ENCODE data around the gene TMEM59L. TPM values are rescaled to one million over a fixed set of nuclear protein-coding genes. Genes with fewer than 3 reads are reported as not detected.

Gene TMEM59L
- total and polyA plus RNA-seq, 2 donors (not counting 1 experiment from before 2014, with no cell fraction given): not detected

GRCh38 chr19:18603958-18604819 lies 8.5 kb upstream of the TMEM59L start:
- peak; percentile 54 for TF ChIP-seq EZH2 (IDR thresholded peaks at IDR 0.05; ENCODE audit: borderline replicate concordance, insufficient read depth, low read depth, low read length, poor library complexity, severe bottlenecking)
- TF ChIP-seq CTCF (IDR thresholded peaks at IDR 0.05): no peak
- H4K20me1 ChIP-seq (ENCODE audit: control insufficient read depth, insufficient read depth, low read length, poor library complexity, severe bottlenecking): no peaks in the 10 kb centered on the region
- ChIA-PET CTCF (interaction anchor here (2.0 kb wide), 1 partner anchor 9 kb away, joined by 6 read pairs; the partner anchor contains the start of gene TMEM59L), POLR2A (interaction anchor here (0.6 kb wide), 1 partner anchor 14 kb away, joined by 3 read pairs; no protein-coding TSS in a partner anchor)
- no peaks in the 10 kb centered on the region for H3K79me2 ChIP-seq (ENCODE audit: control insufficient read depth, insufficient read depth, low read length)
- H3K36me3 ChIP-seq (replicated peaks in 1 of 2; ENCODE audit: control extremely low read depth in 1 of 2, control insufficient read depth in 1 of 2, extremely low read depth in 1 of 2, insufficient read depth in 2 of 2, low read length in 1 of 2): no peaks in the 10 kb centered on the region
- H3K27me3 Mint-ChIP-seq: peaks cover 40% of the 10 kb centered on the region
- H3K4me3 Mint-ChIP-seq: no peak overlapping the region
- H3K27ac Mint-ChIP-seq: no peak overlapping the region
- no peak overlapping the region for H3K27ac ChIP-seq (ENCODE audit: low read length in 2 of 2)
- 8% methylated on average over 13 of the region's 26 CpGs for WGBS (ENCODE audit: insufficient coverage)
- peaks cover 0 to 69% (median 41%) of the 10 kb centered on the region in 4 experiments for H3K27me3 ChIP-seq (replicated peaks in 1 of 4; ENCODE audit: control extremely low read depth in 1 of 4, control insufficient read depth in 3 of 4, insufficient read depth in 4 of 4, low read length in 3 of 4)
- peaks cover 0 to 11% (median 0%) of the 10 kb centered on the region in 3 donors for H3K9me3 ChIP-seq (ENCODE audit: control extremely low read depth in 1 of 3, control insufficient read depth in 2 of 3, insufficient read depth in 1 of 3, low read length in 2 of 3)
- H3K4me1 ChIP-seq (ENCODE audit: control insufficient read depth in 2 of 2, insufficient read depth in 2 of 2, low read length in 2 of 2): peaks cover 29 to 31% of the 10 kb centered on the region in 2 donors
- no peak for DNase-seq
- peaks cover 23% of the 10 kb centered on the region for H3K4me1 Mint-ChIP-seq
- no peaks in the 10 kb centered on the region for H3K9me3 Mint-ChIP-seq (ENCODE audit: insufficient read depth)
- intact Hi-C loops (cut with micrococcal nuclease): no loop called here
- H3K9ac ChIP-seq (ENCODE audit: low read length): no peak overlapping the region
- no peak overlapping the region for H2AFZ ChIP-seq (ENCODE audit: insufficient read depth, low read depth, low read length, poor library complexity, severe bottlenecking)
- no peak for ATAC-seq (ENCODE audit: low read depth)
- H3K4me2 ChIP-seq (replicated peaks; ENCODE audit: low read depth, low read length, poor library complexity, severe bottlenecking): no peak overlapping the region
- no peak overlapping the region for H3K4me3 ChIP-seq (ENCODE audit: control extremely low read depth in 1 of 5, extremely low read depth in 1 of 5, insufficient read depth in 1 of 5, low read depth in 2 of 5, low read length in 4 of 5)

DNA sequence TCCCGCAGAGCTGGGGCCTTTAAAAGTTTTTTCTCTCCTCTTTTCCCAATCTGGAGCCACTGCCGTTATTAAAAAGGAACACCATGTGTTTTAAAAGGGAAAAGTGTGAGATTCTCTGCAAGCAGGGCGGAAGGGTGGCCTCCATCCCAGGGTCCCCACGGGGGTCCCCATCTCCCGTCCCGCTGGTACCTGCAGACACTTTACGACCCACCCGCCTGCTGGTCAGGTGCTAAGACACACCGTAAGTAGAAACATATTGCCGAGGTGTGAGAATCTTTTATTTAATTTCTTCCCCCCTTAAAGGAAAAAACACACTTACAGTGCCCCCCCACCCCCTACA lies 7.9 kb upstream of the TMEM59L start:
- DNase-seq (no peak), ATAC-seq (ENCODE audit: low read depth) (no peak)
- H3K4me2 ChIP-seq (replicated peaks; ENCODE audit: low read depth, low read length, poor library complexity, severe bottlenecking): no peak overlapping the region
- Mint-ChIP-seq H3K4me1 (peaks cover 23% of the 10 kb centered on the region), H3K27ac (no peak overlapping the region), H3K27me3 (peaks cover 45% of the 10 kb centered on the region), H3K4me3 (no peak overlapping the region), H3K9me3 (ENCODE audit: insufficient read depth) (no peaks in the 10 kb centered on the region)
- H2AFZ ChIP-seq (ENCODE audit: insufficient read depth, low read depth, low read length, poor library complexity, severe bottlenecking): no peak overlapping the region
- H3K36me3 ChIP-seq (replicated peaks in 1 of 2; ENCODE audit: control extremely low read depth in 1 of 2, control insufficient read depth in 1 of 2, extremely low read depth in 1 of 2, insufficient read depth in 2 of 2, low read length in 1 of 2): no peaks in the 10 kb centered on the region
- 10% methylated on average over 2 of the region's 10 CpGs for WGBS (ENCODE audit: insufficient coverage)
- ChIA-PET POLR2A (no interaction called here), CTCF (interaction anchor here (0.6 kb wide), 1 partner anchor 18 kb away, joined by 3 read pairs; no protein-coding TSS in a partner anchor)
- H3K27me3 ChIP-seq (replicated peaks in 1 of 4; ENCODE audit: control extremely low read depth in 1 of 4, control insufficient read depth in 3 of 4, insufficient read depth in 4 of 4, low read length in 3 of 4): peaks cover 0 to 69% (median 47%) of the 10 kb centered on the region in 4 experiments
- H3K9me3 ChIP-seq (ENCODE audit: control extremely low read depth in 1 of 3, control insufficient read depth in 2 of 3, insufficient read depth in 1 of 3, low read length in 2 of 3): peaks cover 0 to 11% (median 0%) of the 10 kb centered on the region in 3 donors
- no peaks in the 10 kb centered on the region for H4K20me1 ChIP-seq (ENCODE audit: control insufficient read depth, insufficient read depth, low read length, poor library complexity, severe bottlenecking)
- peaks cover 29 to 31% of the 10 kb centered on the region in 2 donors for H3K4me1 ChIP-seq (ENCODE audit: control insufficient read depth in 2 of 2, insufficient read depth in 2 of 2, low read length in 2 of 2)
- TF ChIP-seq CTCF (IDR thresholded peaks at IDR 0.05): no peak
- no peak for TF ChIP-seq EZH2 (IDR thresholded peaks at IDR 0.05; ENCODE audit: borderline replicate concordance, insufficient read depth, low read depth, low read length, poor library complexity, severe bottlenecking)
- intact Hi-C loops (cut with micrococcal nuclease): no loop called here
- H3K27ac ChIP-seq (ENCODE audit: low read length in 2 of 2): no peak overlapping the region
- H3K9ac ChIP-seq (ENCODE audit: low read length): no peak overlapping the region
- H3K79me2 ChIP-seq (ENCODE audit: control insufficient read depth, insufficient read depth, low read length): no peaks in the 10 kb centered on the region
- H3K4me3 ChIP-seq (ENCODE audit: control extremely low read depth in 1 of 5, extremely low read depth in 1 of 5, insufficient read depth in 1 of 5, low read depth in 2 of 5, low read length in 4 of 5): no peak overlapping the region
